ENCODE results near the gene TRABD2A. TPM values are rescaled to one million over a fixed set of nuclear protein-coding genes. Genes with fewer than 3 reads are reported as not detected.

Gene TRABD2A
- total RNA-seq, 1 experiment from 2014 or later, result 30.4 TPM

GRCh38 chr2:84850471-84850870, 30.4 kb downstream of the TRABD2A start:
- no peak for DNase-seq (ENCODE audit: low read depth)

GRCh38 chr2:84849271-84849952, 31.5 kb downstream of the TRABD2A start:
- DNase-seq (ENCODE audit: low read depth), result peak; percentile 72

GRCh38 chr2:84847326-84848050, 33.4 kb downstream of the TRABD2A start:
- no peak for DNase-seq (ENCODE audit: low read depth)

DNA sequence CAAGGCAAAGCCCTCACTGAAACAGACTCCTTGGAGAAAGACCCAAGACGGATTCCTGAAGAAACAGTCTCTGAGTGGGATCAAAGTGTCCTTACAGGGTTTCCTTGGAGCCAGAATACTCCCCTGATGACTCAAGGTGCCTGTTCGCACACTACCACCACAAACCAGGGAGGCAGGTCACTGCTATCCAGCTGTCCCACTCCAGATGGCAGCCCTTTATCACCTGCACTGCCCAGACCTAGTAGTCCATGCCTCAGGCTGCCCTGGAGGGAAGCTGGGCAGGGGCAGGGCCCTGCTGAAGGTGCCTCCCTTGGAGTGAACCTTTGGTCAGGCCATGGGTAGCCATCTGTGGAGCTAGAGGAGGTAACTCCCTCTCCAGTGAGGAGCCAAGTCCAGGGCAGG, 34.1 kb downstream of the TRABD2A start:
- DNase-seq (ENCODE audit: low read depth), result peak; percentile 54

DNA sequence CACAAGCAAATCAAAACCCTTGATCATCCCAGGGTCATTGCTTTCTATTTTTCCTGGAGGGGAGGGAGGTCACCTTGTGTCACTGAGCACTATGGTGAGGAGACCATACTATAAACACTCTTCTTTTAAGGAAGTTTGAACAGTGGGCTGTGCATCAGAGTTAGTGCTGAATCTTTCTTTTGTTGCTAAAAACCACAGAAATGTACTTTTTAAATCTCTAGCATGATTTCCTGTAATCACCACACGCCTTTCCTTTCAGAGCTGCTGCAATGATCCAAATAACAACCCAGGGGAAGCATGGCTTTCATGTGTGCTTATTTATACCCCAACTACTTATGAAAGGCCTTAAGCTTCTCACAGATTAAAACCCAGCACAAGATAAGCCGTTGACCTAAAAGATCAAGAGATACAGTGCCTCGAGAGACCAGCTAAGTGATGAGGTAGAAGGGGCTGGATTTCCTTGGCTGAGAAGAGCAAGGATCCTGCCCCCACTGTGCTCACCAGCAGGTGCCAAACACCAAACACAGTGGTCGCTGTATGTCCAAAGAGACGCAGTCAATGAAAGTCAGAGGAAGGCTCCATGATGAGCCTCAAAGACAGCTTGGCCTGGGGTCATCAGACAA, 34.7 kb downstream of the TRABD2A start:
- DNase-seq (ENCODE audit: low read depth), result peak; percentile 72

- no peak for DNase-seq (ENCODE audit: low read depth)
These were observed 36.7 kb downstream of the TRABD2A start for GRCh38 chr2:84844141-84844540.

GRCh38 chr2:84841577-84841976, 39.3 kb downstream of the TRABD2A start:
- DNase-seq (ENCODE audit: low read depth), result no peak

- DNase-seq (ENCODE audit: low read depth), result peak; percentile 36
These were observed 40.6 kb downstream of the TRABD2A start for GRCh38 chr2:84840306-84840705.

- no peak for DNase-seq (ENCODE audit: low read depth)
These were observed 41.0 kb downstream of the TRABD2A start for GRCh38 chr2:84839851-84840250.

DNA sequence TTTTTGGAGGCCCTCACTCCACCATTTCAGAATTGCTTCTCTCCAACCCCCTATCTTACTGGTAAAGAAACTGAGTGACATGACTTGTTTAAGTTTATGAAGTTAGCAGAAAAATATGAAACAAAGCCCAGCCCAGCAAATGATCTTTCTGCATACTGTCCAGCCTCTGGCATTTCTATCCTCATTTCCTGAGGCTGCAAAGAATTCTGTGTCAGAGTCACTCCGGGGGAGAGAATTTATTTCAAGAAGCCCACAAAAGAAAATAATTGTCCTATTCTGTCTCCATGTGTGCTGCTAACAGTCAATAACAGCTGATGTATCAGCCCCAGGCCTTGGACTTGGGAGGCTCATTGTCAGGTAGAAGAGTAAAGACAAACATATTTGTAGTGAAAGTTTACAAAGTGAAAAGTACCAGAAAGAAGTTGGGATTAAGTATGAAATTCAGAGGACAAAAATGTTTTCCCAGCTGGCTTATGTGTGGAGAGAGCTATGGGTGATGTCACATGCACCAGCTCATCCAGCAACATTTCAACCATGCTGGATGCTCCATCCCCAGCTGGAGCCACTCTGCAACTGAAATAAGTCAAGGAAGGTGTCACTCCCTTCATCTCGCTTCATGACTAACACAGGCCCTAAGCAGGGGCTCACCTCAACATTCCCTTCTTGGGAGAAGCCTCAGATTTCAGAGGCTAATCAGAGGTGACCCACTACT, 42.3 kb downstream of the TRABD2A start:
- DNase-seq (ENCODE audit: low read depth), result no peak

- DNase-seq (ENCODE audit: low read depth), result no peak
These were observed 44.7 kb downstream of the TRABD2A start for GRCh38 chr2:84836215-84836614.

DNA sequence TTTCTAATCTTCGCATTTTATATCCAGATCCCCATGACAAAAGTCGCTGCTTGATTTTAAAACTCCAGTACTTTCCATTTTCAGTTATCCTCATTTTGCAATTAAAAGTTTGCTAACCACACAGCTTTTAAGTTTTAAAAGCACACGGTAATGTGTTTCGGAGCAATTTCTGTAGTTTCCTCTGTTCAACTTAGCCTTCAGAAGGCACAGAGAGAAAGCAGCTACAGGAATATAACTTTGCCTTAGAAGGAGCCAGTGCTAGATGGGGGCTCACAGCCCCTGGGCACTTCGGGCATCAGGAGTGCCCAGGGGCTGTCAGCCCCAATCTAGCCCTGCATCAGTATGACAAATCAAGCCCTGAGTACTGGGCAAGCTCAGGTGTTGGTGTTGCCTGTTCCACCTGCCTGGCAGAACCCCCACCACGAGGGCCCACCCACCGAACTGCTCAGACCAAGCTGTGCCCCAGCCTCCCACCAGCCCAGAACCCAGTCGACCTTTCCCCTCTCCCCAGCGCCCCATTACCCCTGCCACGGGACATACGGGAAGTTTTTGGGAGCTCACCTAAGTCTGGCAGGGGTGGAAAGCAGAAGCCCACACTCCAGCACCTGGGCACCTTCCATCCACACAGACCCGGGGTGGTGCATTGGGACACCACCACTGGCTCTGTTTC, 47.3 kb downstream of the TRABD2A start:
- no peak for DNase-seq (ENCODE audit: low read depth)

DNA sequence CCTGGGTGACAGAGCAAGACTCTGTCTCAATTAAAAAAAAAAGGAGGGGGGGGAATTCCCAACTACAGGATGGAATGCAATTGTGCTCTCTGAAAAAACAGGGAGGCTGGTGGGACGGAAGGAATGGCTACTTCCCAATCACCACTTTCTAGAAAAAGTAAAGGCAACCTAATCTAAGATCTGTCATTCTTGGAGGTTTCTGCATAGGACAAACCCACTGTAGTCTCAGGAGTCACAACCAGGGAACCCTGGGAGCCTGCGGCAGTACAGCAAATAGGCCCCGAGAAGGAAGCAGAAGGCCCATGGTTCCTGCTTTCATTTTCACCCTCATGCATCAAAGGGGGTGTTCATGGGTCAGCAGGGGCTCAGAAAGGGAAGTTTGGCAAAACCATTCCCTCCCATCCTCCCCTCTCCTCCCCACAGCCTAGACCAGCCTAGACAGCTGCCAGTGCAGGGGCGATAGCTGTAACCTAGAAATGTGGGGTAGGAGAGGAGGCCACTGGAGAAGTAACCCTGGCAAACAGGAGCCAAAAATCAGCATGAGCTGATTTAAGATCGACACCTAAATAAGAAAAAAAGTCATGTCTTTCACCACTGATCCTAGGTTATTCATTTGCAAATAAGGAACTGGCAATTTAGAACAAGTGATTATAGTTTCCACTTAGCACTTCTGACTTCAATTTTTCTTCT, 48.0 kb downstream of the TRABD2A start:
- no peak for DNase-seq (ENCODE audit: low read depth)

DNA sequence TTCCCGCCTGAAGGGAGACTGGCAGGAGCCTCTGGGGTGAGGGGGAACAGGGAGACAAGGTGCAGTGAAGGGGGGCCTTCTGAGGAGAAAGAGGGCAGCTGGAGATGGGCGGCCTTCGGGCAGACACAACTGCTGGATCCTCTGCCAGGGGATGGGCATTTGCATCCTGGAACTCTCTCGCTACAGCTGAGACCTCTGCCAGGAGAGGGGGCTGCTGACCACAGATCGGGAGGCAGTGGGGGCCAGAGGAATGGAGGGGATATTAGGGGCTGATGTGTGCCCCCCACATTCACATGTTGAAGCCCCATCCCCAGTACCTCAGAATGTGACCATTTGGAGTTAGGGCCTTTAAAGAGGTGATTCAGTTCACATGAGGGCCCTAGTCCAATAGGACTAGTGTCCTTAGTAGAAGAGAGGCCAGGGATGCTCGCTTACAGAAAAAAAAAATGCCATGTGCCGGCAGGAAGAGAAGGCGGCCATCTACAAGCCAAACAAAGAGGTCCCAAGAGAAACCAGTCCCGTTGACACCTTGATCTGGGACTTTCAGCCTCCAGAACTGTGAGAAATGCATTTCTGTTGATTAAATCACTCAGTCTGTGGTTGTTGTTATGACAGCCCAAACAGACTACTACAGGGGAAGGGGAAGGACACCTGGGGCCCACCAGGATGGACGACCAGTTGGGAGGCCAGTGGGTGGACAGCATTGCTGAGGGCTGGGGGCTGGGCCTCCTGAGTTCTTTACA, 50.0 kb downstream of the TRABD2A start:
- DNase-seq (ENCODE audit: low read depth), result no peak

DNA sequence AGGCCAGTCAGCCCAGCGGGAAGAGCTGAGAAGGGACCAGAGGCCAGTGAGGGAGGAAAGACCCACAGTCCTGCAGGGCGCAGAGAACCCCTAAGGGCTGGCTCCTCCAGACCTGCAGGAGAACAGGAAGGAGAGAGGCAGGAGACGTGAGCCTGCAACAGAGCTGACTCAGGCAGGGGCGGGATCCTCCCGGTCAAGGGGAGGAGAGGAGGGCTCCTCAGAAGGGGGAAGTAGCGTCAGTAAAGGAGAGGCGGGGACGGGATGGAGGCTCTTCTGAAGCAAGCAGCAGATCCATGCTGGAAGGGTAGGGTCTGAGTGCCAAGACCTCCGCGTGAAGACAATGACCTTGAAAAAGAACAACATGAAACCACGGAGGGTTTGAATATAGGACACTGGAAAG, 50.8 kb downstream of the TRABD2A start:
- peak; percentile 69 for DNase-seq (ENCODE audit: low read depth)

DNA sequence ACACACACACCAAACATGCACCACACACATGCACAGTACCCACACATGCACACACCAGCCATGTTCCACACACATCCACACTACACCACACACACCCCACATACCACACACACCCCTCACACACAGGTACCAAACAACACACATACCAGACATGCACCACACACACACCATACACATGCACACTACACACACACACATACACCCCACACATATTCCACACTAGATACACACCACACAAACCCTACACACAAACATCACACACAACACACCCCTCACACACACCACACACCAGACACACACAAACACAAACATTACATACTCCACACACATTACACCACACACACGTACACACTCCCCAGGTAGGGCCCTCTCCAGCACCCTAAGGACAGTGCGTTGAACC, 51.2 kb downstream of the TRABD2A start:
- no peak for DNase-seq (ENCODE audit: low read depth)

DNA sequence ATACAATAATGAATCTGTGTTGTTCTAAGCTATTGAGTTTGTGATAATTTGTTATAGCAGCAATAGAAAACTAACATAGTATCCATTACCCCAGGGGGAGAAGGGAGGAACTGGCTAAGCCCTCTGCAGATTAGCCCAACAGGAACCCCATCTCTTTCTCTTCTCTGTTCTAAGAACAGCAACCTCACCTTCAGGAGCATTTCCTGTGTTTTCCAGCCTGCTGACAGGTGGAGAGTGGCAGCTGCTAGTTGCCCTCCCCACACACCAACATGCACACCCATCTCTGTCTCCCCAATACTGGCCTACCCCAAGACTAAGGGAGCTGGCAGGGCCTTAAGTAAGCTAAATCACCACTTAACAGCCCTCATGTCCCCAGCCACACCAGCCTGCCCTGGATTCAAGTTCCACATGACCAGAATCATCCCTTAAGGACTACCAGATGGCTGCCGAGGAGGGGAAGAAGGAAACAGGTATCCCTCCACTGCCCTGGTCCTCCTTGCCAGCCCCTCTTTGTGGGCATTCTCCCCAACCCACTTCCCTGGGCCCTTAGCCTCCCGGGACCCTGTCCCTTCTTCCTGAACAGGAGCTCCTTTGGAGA, 52.8 kb downstream of the TRABD2A start:
- no peak for DNase-seq (ENCODE audit: low read depth)

DNA sequence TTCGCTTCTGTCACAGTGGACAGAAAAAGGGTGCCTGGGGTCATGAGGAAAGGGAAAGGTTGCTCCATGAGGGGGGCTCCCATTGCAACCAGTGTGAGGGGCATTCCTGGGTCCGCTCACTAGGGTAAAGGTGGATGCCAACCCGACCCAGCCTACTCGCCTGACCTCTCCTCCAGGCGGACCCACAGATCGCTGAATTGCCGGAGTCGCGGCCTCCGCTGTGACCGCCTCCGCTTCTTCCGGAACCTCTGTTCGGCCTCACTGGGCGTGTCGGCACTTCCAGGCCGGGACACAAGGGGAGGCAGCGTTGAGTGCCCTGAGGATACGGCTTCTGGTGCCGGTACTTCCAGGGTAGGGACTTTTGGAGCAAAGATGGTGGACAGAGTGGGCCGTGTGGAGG, 57.1 kb downstream of the TRABD2A start:
- DNase-seq (ENCODE audit: low read depth), result no peak

- DNase-seq (ENCODE audit: low read depth), result no peak
These were observed 57.7 kb downstream of the TRABD2A start for GRCh38 chr2:84823229-84823628.

DNA sequence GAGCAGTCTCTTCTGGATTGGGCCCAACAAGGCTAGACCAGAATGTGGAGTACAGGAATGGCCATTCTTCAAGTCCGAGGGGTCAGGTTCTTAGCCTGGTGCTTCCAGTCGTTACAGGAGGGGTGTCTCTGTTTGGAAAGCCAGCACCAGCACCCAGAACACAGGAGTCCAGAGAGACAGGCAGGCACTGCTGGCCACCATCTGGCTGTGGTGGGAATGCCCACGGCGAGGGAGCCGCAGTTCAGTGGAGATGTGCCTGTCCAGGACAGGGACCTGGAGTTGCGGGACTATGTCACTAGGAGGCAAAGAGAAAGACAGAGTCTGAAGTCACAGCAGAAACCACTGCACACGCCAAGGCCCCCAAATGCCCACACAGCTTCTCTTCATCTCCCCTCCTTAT, 59.1 kb downstream of the TRABD2A start:
- no peak for DNase-seq (ENCODE audit: low read depth)

Measured in HT1080 (cell line).